ENCODE data around the gene CAMTA2. TPM values are rescaled to one million over a fixed set of nuclear protein-coding genes. Genes with fewer than 3 reads are reported as not detected.

Gene CAMTA2
- total RNA-seq, 1 donor from 2014 or later, result 0.34 TPM

GRCh38 chr17:4947010-4947410, 40.5 kb downstream of the CAMTA2 start:
- Mint-ChIP-seq H3K4me3 (peak overlapping the region; percentile 93), H3K4me1 (peaks cover 41% of the 10 kb centered on the region), H3K27ac (peak overlapping the region; percentile 88), H3K27me3 (ENCODE audit: insufficient read depth, low read depth) (peaks cover 17% of the 10 kb centered on the region), H3K36me3 (peaks cover 24% of the 10 kb centered on the region), H3K9me3 (no peaks in the 10 kb centered on the region)
- peak overlapping the region; percentile 77 for H3K4me3 ChIP-seq
- H3K27ac ChIP-seq, result peak overlapping the region; percentile 71
- H3K36me3 ChIP-seq, result no peaks in the 10 kb centered on the region
- H2AFZ ChIP-seq (replicated peaks), result no peak overlapping the region
- TF ChIP-seq CTCF (IDR thresholded peaks at IDR 0.05) (no peak), EZH2phosphoT487 (IDR thresholded peaks at IDR 0.05) (no peak), EZH2 (IDR thresholded peaks at IDR 0.05) (no peak)
- peaks cover 89% of the 10 kb centered on the region for H3F3A ChIP-seq (ENCODE audit: low read depth)
- H3K4me1 ChIP-seq, result peaks cover 20% of the 10 kb centered on the region
- H3K9me3 ChIP-seq (ENCODE audit: low read depth), result no peaks in the 10 kb centered on the region
- no peaks in the 10 kb centered on the region for H3K27me3 ChIP-seq
- peaks cover 67% of the 10 kb centered on the region for H3K79me2 ChIP-seq (ENCODE audit: low read depth)
- H4K20me1 ChIP-seq (ENCODE audit: low read depth), result peaks cover 42% of the 10 kb centered on the region
- peak overlapping the region; percentile 87 for H3K4me2 ChIP-seq
- DNase-seq (ENCODE audit: low spot score), result peak; percentile 44
- peak overlapping the region; percentile 62 for H3K9ac ChIP-seq

- peak overlapping the region; percentile 77 for H3K4me3 ChIP-seq
- Mint-ChIP-seq H3K27me3 (ENCODE audit: insufficient read depth, low read depth) (peaks cover 13% of the 10 kb centered on the region), H3K4me3 (peak overlapping the region; percentile 93), H3K36me3 (peaks cover 27% of the 10 kb centered on the region), H3K27ac (peak overlapping the region; percentile 88), H3K9me3 (no peaks in the 10 kb centered on the region), H3K4me1 (peaks cover 41% of the 10 kb centered on the region)
- TF ChIP-seq CTCF (IDR thresholded peaks at IDR 0.05), result no peak
- H3K9ac ChIP-seq, result peak overlapping the region; percentile 62
- peaks cover 16% of the 10 kb centered on the region for H3K4me1 ChIP-seq
- peak overlapping the region; percentile 87 for H3K4me2 ChIP-seq
- no peaks in the 10 kb centered on the region for H3K27me3 ChIP-seq
- peak overlapping the region; percentile 34 for H3K27ac ChIP-seq
- H2AFZ ChIP-seq (replicated peaks), result no peak overlapping the region
- no peak for DNase-seq (ENCODE audit: low spot score)
- H3K79me2 ChIP-seq (ENCODE audit: low read depth), result peaks cover 70% of the 10 kb centered on the region
- no peaks in the 10 kb centered on the region for H3K9me3 ChIP-seq (ENCODE audit: low read depth)
- H3K36me3 ChIP-seq, result no peaks in the 10 kb centered on the region
- H4K20me1 ChIP-seq (ENCODE audit: low read depth), result peaks cover 47% of the 10 kb centered on the region
- peaks cover 89% of the 10 kb centered on the region for H3F3A ChIP-seq (ENCODE audit: low read depth)
Observed at GRCh38 chr17:4946312-4946976, 41.0 kb downstream of the CAMTA2 start.

GRCh38 chr17:4945944-4946280, 41.6 kb downstream of the CAMTA2 start:
- H3K36me3 Mint-ChIP-seq, result peaks cover 27% of the 10 kb centered on the region
- TF ChIP-seq EZH2phosphoT487 (IDR thresholded peaks at IDR 0.05), result no peak
- no peak for TF ChIP-seq EZH2 (IDR thresholded peaks at IDR 0.05)
- no peak for TF ChIP-seq CTCF (IDR thresholded peaks at IDR 0.05)
- peaks cover 16% of the 10 kb centered on the region for H3K4me1 ChIP-seq

More at GRCh38 chr17:4945944-4946280, 41.6 kb downstream of the CAMTA2 start:
- peaks cover 41% of the 10 kb centered on the region for H3K4me1 Mint-ChIP-seq
- Histone ChIP-seq H3K79me2 (ENCODE audit: low read depth) (peaks cover 74% of the 10 kb centered on the region), H3K4me3 (no peak overlapping the region), H3K4me2 (peak overlapping the region; percentile 87), H2AFZ (replicated peaks) (no peak overlapping the region), H3K27me3 (no peaks in the 10 kb centered on the region), H4K20me1 (ENCODE audit: low read depth) (peaks cover 53% of the 10 kb centered on the region), H3K27ac (no peak overlapping the region), H3K9ac (peak overlapping the region; percentile 62), H3F3A (ENCODE audit: low read depth) (peaks cover 89% of the 10 kb centered on the region), H3K36me3 (no peaks in the 10 kb centered on the region), H3K9me3 (ENCODE audit: low read depth) (no peaks in the 10 kb centered on the region)
- no peak overlapping the region for H3K27ac Mint-ChIP-seq
- peak overlapping the region; percentile 93 for H3K4me3 Mint-ChIP-seq
- no peaks in the 10 kb centered on the region for H3K9me3 Mint-ChIP-seq
- peaks cover 13% of the 10 kb centered on the region for H3K27me3 Mint-ChIP-seq (ENCODE audit: insufficient read depth, low read depth)
- DNase-seq (ENCODE audit: low spot score), result no peak

All from neural progenitor cell (in vitro differentiated cells).